Fibroblast of pulmonary artery (primary cell): ENCODE data around the gene TRAF7.

Experiments
- DNase-seq: peaks from one replicate; pipeline ENCODE4 v3.0.0-alpha.2; 2010; ENCODE audit warnings: low read depth
- H3K4me3 ChIP-seq: replicated peaks from 2 replicates; pipeline ENCODE4 v1.5.1; 2011; ENCODE audit warnings: low read depth, mild to moderate bottlenecking, control low read depth, low read length, moderate library complexity
- CTCF ChIP-seq: IDR thresholded peaks from 2 replicates; pipeline ENCODE4 v1.5.1; 2011; ENCODE audit warnings: mild to moderate bottlenecking, control low read depth, low read length, inconsistent platforms; ENCODE audit errors: missing control alignments

TRAF7 gene

GRCh38 chr16:2172688-2173335 lies 17.2 kb downstream of the TRAF7 start:
- no peak for TF ChIP-seq CTCF
- no peak overlapping the region for H3K4me3 ChIP-seq
- no peak for DNase-seq

GRCh38 chr16:2173366-2173765 lies 17.8 kb downstream of the TRAF7 start:
- no peak overlapping the region for H3K4me3 ChIP-seq
- no peak for TF ChIP-seq CTCF
- no peak for DNase-seq

- no peak for DNase-seq
- no peak overlapping the region for H3K4me3 ChIP-seq
- no peak for TF ChIP-seq CTCF
Measured at GRCh38 chr16:2173916-2174315, 18.3 kb downstream of the TRAF7 start.

- no peak for TF ChIP-seq CTCF
- no peak overlapping the region for H3K4me3 ChIP-seq
- DNase-seq = no peak
Measured at GRCh38 chr16:2174396-2175131, 19.0 kb downstream of the TRAF7 start.

GRCh38 chr16:2175454-2175853 lies 19.9 kb downstream of the TRAF7 start:
- TF ChIP-seq CTCF = no peak
- no peak overlapping the region for H3K4me3 ChIP-seq

GRCh38 chr16:2176047-2176446 lies 20.5 kb downstream of the TRAF7 start:
- DNase-seq = no peak
- TF ChIP-seq CTCF = no peak
- no peak overlapping the region for H3K4me3 ChIP-seq

More at GRCh38 chr16:2175454-2175853, 19.9 kb downstream of the TRAF7 start:
- no peak for DNase-seq

- no peak for DNase-seq
- TF ChIP-seq CTCF = no peak
- no peak overlapping the region for H3K4me3 ChIP-seq
Measured at GRCh38 chr16:2177101-2177500, 21.5 kb downstream of the TRAF7 start.
